CD8-positive, alpha-beta memory T cell (primary cell): ENCODE results near the gene DOCK1. TPM values are rescaled to one million over a fixed set of nuclear protein-coding genes. Genes with fewer than 3 reads are reported as not detected.

ENCODE experiments used
- CTCF ChIA-PET: fragments of 350-600 bp; sonication (Branson Sonifier 250); formaldehyde crosslinking; loops from one replicate; lab custom pipeline; 2021; ENCODE audit warnings: antibody characterized with exemption; lab: Charles Lee
- POLR2A ChIA-PET: fragments of 350-600 bp; sonication (Branson Sonifier 250); formaldehyde crosslinking; loops from one replicate; lab custom pipeline; 2021; ENCODE audit warnings: antibody characterized with exemption; lab: Charles Lee
- DNase-seq, 5 donors: peaks; one replicate each; pipeline versions ENCODE4 v3.0.0 to v3.0.0-alpha.2; 2020 to 2022; ENCODE audit warnings: mixed read lengths in 1 of 5
- H3K27ac ChIP-seq: one replicate; pipeline ENCODE4 v1.7.0; 2013; ENCODE audit warnings: low read depth, mild to moderate bottlenecking, low read length, moderate library complexity
- H3K27me3 ChIP-seq: 2 replicates; pipeline ENCODE4 v1.7.0; 2013; ENCODE audit warnings: low read length, mild to moderate bottlenecking; ENCODE audit not compliant: insufficient read depth, poor library complexity, severe bottlenecking
- H3K36me3 ChIP-seq: 2 replicates; pipeline ENCODE4 v1.7.0; 2013; ENCODE audit warnings: mild to moderate bottlenecking, low read length, moderate library complexity; ENCODE audit not compliant: insufficient read depth
- H3K4me1 ChIP-seq: 2 replicates; pipeline ENCODE4 v1.7.0; 2013; ENCODE audit warnings: mild to moderate bottlenecking, low read length, moderate library complexity; ENCODE audit not compliant: insufficient read depth
- H3K4me3 ChIP-seq: 2 replicates; pipeline ENCODE4 v1.7.0; 2013; ENCODE audit warnings: mild to moderate bottlenecking, low read length
- H3K9me3 ChIP-seq: 2 replicates; pipeline ENCODE4 v1.7.0; 2013; ENCODE audit warnings: mild to moderate bottlenecking, low read length
- H3K27ac Mint-ChIP-seq, 8 donors: one replicate each; pipeline ENCODE4 v1.8.0; 2020 to 2021; ENCODE audit warnings: mixed read lengths in 8 of 8, mild to moderate bottlenecking in 6 of 8, inconsistent platforms in 3 of 8, moderate library complexity in 3 of 8
- H3K27me3 Mint-ChIP-seq, 2 donors: one replicate each; pipeline ENCODE4 v1.8.0; 2020 to 2021; ENCODE audit warnings: mixed read lengths in 2 of 2, mild to moderate bottlenecking in 1 of 2, moderate library complexity in 1 of 2
- H3K36me3 Mint-ChIP-seq, 3 donors: one replicate each; pipeline ENCODE4 v1.8.0; 2020 to 2021; ENCODE audit warnings: mixed read lengths in 3 of 3, inconsistent platforms in 1 of 3, mild to moderate bottlenecking in 1 of 3
- H3K4me1 Mint-ChIP-seq, 3 donors: one replicate each; pipeline ENCODE4 v1.8.0; 2020 to 2021; ENCODE audit warnings: mixed read lengths in 3 of 3, inconsistent platforms in 1 of 3, mild to moderate bottlenecking in 1 of 3
- H3K4me3 Mint-ChIP-seq, 7 donors: one replicate each; pipeline ENCODE4 v1.8.0; 2020 to 2021; ENCODE audit warnings: mixed read lengths in 7 of 7, mild to moderate bottlenecking in 6 of 7, moderate library complexity in 4 of 7, inconsistent platforms in 2 of 7
- H3K9me3 Mint-ChIP-seq, 5 donors: one replicate each; pipeline ENCODE4 v1.8.0; 2020 to 2022; ENCODE audit warnings: mixed read lengths in 5 of 5, mild to moderate bottlenecking in 3 of 5, moderate library complexity in 2 of 5, inconsistent platforms in 1 of 5
- polyA plus RNA-seq: library from polyadenylated mRNA; unstranded; fragments of 300-500 nt; fragmentation: Illumina TruSeq; gene quantifications from one replicate; pipeline ENCODE4 v1.2.3, GENCODE V29; 2021
- total RNA-seq, 2 experiments: library from RNA; stranded (reverse); gene quantifications; one replicate each; pipeline ENCODE4 v1.2.3, GENCODE V29; 2021

The DOCK1 gene
- total RNA-seq (under 1 TPM; 0.16 to 0.18 TPM), polyA plus RNA-seq (not detected)

DNA sequence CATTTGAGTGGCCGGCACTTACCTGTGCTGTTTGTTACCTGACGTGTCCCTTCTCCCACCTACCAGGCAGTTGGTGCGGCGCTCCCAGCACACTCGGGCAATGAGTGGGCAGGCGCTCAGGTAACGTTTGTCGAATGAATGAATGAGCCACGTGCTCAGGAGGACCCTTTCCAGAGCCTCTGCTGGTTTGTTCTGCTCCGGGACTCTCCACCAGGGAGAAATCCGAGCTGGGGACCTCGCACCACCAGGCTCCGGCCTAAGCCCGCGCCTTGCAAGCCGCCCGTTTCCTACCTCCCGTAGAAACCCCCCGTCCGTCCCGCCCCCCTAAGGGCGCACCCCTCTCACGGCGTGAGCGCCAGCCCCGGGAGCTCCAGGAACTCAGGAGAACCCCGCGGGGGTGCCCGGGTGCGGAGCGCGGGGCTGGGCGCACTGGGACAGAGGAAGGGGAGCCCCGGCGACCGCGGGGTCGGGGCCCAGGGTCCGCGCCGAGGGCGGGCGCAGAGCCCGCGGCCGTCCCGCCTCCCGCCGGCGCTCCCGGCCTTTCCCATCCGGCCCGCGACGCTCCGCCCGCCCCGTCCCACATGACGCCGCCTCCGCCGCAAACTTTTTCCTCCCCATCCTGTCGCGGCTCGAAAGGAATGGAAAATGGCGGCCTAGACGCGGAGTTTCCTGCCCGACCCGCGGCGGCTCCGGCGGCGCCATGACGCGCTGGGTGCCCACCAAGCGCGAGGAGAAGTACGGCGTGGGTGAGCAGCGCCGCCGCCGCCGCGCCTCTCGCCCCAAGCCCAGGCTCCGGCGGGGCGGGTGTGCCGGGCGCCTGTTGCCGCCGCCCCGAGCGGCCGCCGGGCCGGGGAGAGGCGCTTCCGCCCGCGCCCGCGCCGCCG is at the start of gene DOCK1:
TSS of gene DOCK1 (plus strand) at position 611 of the 884 bp plus-strand sequence. CDS start at position 701, 90 bp downstream.
- H3K36me3 ChIP-seq = no peaks in the 10 kb centered on the region
- H3K27ac ChIP-seq = no peak within 1 kb of the TSS
- H3K27me3 ChIP-seq = no peaks in the 10 kb centered on the region
- no peak within 1 kb of the TSS for H3K4me3 Mint-ChIP-seq
- no peaks in the 10 kb centered on the region for H3K36me3 Mint-ChIP-seq
- H3K9me3 Mint-ChIP-seq = peaks cover 2 to 13% (median 9%) of the 10 kb centered on the region in 5 donors
- ChIA-PET CTCF (no interaction called here), POLR2A (no interaction called here)
- no peak within 1 kb of the TSS for H3K4me3 ChIP-seq
- no peak within 1 kb of the TSS for H3K27ac Mint-ChIP-seq
- H3K4me1 Mint-ChIP-seq = no peaks in the 10 kb centered on the region
- no peak for DNase-seq
- peaks cover 19 to 21% of the 10 kb centered on the region in 2 donors for H3K27me3 Mint-ChIP-seq
- no peaks in the 10 kb centered on the region for H3K9me3 ChIP-seq
- no peaks in the 10 kb centered on the region for H3K4me1 ChIP-seq

DNA sequence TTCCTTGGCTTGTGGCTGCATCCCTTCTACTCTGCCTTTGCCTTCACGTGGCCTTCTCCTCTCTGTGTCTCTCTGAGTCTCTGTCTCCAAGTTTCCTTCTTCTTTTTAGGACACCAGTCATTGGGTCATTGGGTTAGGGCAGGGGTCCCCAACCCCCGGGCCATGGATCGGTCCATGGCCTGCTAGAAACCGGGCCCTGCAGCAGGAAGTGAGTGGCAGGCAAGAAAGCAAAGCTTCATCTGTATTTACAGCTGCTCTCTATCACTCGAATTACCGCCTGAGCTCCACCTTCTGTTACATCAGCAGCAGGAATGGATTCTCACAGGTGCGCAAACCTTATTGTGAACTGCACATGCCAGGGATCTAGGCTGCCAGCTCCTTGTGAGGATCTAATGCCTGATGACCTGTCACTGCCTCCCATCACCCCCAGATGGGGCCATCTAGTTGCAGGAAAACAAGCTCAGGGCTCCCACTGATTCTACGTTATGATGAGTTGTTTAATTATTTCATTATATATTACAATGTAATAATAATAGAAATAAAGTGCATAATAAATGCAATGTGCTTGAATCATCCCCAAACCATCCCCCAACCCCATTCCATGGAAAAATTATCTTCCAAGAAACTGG is 47.9 kb upstream of the DOCK1 start:
- ChIA-PET CTCF (no interaction called here), POLR2A (no interaction called here)
- Histone ChIP-seq H3K4me1 (no peaks in the 10 kb centered on the region), H3K27me3 (no peaks in the 10 kb centered on the region), H3K36me3 (no peaks in the 10 kb centered on the region), H3K9me3 (no peaks in the 10 kb centered on the region), H3K4me3 (no peak overlapping the region), H3K27ac (no peak overlapping the region)
- H3K27me3 Mint-ChIP-seq = peaks cover 0 to 2% of the 10 kb centered on the region in 2 donors
- no peaks in the 10 kb centered on the region for H3K36me3 Mint-ChIP-seq
- H3K27ac Mint-ChIP-seq = no peak overlapping the region
- H3K4me3 Mint-ChIP-seq = no peak overlapping the region
- no peaks in the 10 kb centered on the region for H3K4me1 Mint-ChIP-seq
- DNase-seq = no peak
- H3K9me3 Mint-ChIP-seq = peaks cover 3 to 11% (median 4%) of the 10 kb centered on the region in 5 donors

DNA sequence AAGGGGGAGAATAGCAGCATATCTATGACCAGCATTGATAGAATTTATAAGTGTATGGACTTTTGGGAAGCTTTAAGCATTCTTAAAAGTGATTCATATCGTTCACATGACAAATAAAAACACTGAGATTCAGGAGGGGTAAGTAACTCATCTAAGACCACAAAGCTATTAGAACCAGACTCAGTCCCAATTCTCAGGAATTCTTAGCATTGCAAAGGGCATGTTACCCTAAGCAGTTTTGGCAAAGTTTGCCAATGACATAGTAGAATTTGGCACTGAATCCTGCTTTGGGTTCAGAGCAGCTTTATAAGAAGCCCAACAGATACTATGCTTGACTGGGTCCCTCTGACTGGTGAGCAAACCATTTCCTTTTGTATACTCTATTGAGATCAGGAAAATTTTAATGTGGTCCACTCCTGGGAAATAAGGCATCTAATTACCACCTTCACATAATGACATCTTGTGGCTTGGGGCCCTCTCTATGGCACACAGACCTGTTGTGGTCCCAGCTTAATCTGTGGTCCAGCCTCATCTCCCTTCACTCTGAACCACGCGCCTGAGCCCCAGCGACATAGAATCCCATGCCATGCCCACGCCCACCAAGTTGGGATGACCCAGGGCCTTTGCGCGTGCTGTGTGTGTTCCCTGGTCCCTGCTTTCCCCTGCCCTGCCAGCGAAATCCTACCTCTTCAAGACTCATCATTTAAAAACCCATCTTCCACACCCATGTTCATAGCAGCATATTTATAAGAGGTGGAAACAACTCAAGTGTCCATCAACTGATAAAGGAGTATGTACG is 37.5 kb upstream of the DOCK1 start:
- H3K27ac Mint-ChIP-seq = no peak overlapping the region
- Histone ChIP-seq H3K9me3 (no peaks in the 10 kb centered on the region), H3K36me3 (no peaks in the 10 kb centered on the region), H3K4me3 (no peak overlapping the region), H3K27ac (no peak overlapping the region), H3K4me1 (no peaks in the 10 kb centered on the region), H3K27me3 (no peaks in the 10 kb centered on the region)
- ChIA-PET CTCF (no interaction called here), POLR2A (no interaction called here)
- H3K9me3 Mint-ChIP-seq = peaks cover 3 to 16% (median 8%) of the 10 kb centered on the region in 5 donors
- no peak for DNase-seq
- H3K27me3 Mint-ChIP-seq = peaks cover 0 to 1% of the 10 kb centered on the region in 2 donors
- no peaks in the 10 kb centered on the region for H3K36me3 Mint-ChIP-seq
- no peaks in the 10 kb centered on the region for H3K4me1 Mint-ChIP-seq
- H3K4me3 Mint-ChIP-seq = no peak overlapping the region

DNA sequence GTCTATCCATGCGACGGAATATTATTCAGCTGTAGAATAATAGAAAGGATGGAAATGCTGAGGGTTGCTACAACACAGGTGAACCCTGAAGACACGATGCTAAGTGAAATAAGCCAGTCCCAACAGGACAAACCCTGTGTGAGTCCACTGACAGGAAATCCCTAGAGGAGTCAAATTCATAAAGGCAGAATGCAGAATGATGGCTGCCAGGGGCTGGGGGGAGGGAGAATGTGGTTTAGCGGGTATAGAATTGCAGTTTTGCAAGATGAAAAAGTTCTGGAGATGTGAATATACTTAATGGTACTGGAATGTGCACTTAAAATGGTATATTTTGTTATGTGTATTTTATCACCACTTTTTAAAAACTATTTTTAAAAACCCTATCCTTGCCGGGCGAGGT is 36.9 kb upstream of the DOCK1 start:
- no peaks in the 10 kb centered on the region for H3K9me3 ChIP-seq

DNA sequence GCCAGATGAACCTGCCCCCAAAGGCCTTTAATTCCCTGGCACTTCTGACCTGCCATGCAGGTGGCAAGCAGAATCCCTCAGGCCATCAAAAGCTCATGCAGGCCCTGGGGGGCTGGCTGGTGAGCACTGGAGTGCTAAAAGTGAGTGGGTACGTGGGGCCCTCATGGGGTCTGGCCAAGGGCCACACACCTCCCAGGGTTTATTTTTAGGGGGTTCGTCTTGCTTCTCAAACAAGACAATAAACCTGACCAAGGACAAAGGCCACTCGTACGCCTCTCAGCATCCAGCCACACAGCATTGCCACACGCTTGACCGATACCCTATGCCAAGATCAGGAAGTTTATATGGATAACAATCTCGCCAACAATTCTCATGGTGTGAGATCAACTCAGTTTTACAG is 33.1 kb upstream of the DOCK1 start:
- Histone ChIP-seq H3K27ac (no peak overlapping the region), H3K9me3 (no peaks in the 10 kb centered on the region), H3K27me3 (no peaks in the 10 kb centered on the region), H3K4me3 (no peak overlapping the region), H3K36me3 (no peaks in the 10 kb centered on the region), H3K4me1 (no peaks in the 10 kb centered on the region)
- peaks cover 0 to 1% of the 10 kb centered on the region in 2 donors for H3K27me3 Mint-ChIP-seq
- H3K4me3 Mint-ChIP-seq = no peak overlapping the region
- peaks cover 0 to 7% (median 6%) of the 10 kb centered on the region in 5 donors for H3K9me3 Mint-ChIP-seq
- ChIA-PET POLR2A (no interaction called here), CTCF (no interaction called here)
- H3K27ac Mint-ChIP-seq = no peak overlapping the region
- H3K36me3 Mint-ChIP-seq = no peaks in the 10 kb centered on the region
- DNase-seq = no peak
- no peaks in the 10 kb centered on the region for H3K4me1 Mint-ChIP-seq

More for the DNA sequence above, 36.9 kb upstream of the DOCK1 start:
- no peak for DNase-seq
- H3K36me3 Mint-ChIP-seq = no peaks in the 10 kb centered on the region
- Histone ChIP-seq H3K36me3 (no peaks in the 10 kb centered on the region), H3K27me3 (no peaks in the 10 kb centered on the region), H3K4me3 (no peak overlapping the region), H3K4me1 (no peaks in the 10 kb centered on the region), H3K27ac (no peak overlapping the region)
- H3K27me3 Mint-ChIP-seq = peaks cover 0 to 1% of the 10 kb centered on the region in 2 donors
- ChIA-PET POLR2A (no interaction called here), CTCF (no interaction called here)
- H3K4me3 Mint-ChIP-seq = no peak overlapping the region
- H3K27ac Mint-ChIP-seq = no peak overlapping the region
- no peaks in the 10 kb centered on the region for H3K4me1 Mint-ChIP-seq
- H3K9me3 Mint-ChIP-seq = peaks cover 4 to 15% (median 6%) of the 10 kb centered on the region in 5 donors

DNA sequence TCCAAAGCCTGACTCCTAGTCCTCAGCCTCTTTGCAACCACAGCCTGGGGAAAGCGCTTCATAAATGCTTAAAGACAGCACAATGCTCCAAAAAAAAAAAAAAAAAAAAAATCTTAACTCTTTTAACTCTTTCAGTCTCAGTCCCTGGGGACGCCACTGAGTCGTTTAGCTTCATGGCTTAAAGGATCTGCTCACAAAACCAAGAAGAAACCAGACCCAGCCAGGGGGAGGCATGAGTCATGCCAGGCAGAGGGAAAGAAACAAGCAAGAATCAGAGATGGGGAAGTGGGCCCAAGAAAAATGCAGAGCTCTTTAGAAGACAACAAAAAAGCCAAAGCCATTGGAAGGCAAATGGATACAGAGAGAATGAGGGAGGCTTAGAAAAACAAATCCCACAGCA is 32.5 kb upstream of the DOCK1 start:
- H3K27me3 Mint-ChIP-seq = no peaks in the 10 kb centered on the region
- H3K9me3 Mint-ChIP-seq = peaks cover 0 to 7% (median 5%) of the 10 kb centered on the region in 5 donors
- ChIA-PET POLR2A (no interaction called here), CTCF (no interaction called here)
- H3K27me3 ChIP-seq = no peaks in the 10 kb centered on the region
- no peak overlapping the region for H3K27ac ChIP-seq
- no peak overlapping the region for H3K4me3 Mint-ChIP-seq
- H3K4me3 ChIP-seq = no peak overlapping the region
- no peaks in the 10 kb centered on the region for H3K36me3 Mint-ChIP-seq
- no peaks in the 10 kb centered on the region for H3K4me1 Mint-ChIP-seq
- H3K4me1 ChIP-seq = no peaks in the 10 kb centered on the region
- H3K9me3 ChIP-seq = no peaks in the 10 kb centered on the region
- H3K36me3 ChIP-seq = no peaks in the 10 kb centered on the region
- H3K27ac Mint-ChIP-seq = no peak overlapping the region
- no peak for DNase-seq

DNA sequence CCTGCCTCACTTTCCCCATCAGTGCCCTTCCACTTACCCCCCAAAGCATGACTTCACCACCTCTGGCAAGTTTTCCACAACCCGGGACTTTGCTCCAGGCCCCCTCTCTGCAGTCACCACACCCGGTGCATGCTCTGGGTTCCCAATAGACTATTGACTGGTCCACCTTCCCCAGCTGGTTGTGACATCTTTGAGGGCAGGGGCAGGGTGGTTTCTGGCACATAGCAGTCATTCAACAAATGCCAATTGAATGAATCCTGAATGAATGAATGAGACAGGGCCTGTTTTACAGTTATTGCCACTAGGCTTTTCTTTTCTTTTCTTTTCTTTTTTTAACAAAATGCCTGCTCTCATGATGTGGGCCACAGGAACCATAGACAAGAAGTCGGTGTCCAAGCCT is 28.8 kb upstream of the DOCK1 start:
- H3K27me3 Mint-ChIP-seq = peaks cover 0 to 1% of the 10 kb centered on the region in 2 donors
- Histone ChIP-seq H3K4me1 (no peaks in the 10 kb centered on the region), H3K4me3 (no peak overlapping the region), H3K27me3 (no peaks in the 10 kb centered on the region), H3K9me3 (no peaks in the 10 kb centered on the region), H3K27ac (no peak overlapping the region), H3K36me3 (no peaks in the 10 kb centered on the region)
- H3K4me1 Mint-ChIP-seq = no peaks in the 10 kb centered on the region
- DNase-seq = no peak
- ChIA-PET POLR2A (no interaction called here), CTCF (no interaction called here)
- no peak overlapping the region for H3K4me3 Mint-ChIP-seq
- H3K9me3 Mint-ChIP-seq = peaks cover under 1 to 7% (median 6%) of the 10 kb centered on the region in 5 donors
- H3K27ac Mint-ChIP-seq = no peak overlapping the region
- peaks cover 0 to under 1% (median 0%) of the 10 kb centered on the region in 3 donors for H3K36me3 Mint-ChIP-seq
